ENCODE measurements around the gene PLXDC2. TPM values are rescaled to one million over a fixed set of nuclear protein-coding genes. Genes with fewer than 3 reads are reported as not detected.

PLXDC2 gene
- total RNA-seq, 3 donors from 2014 or later (not counting 1 experiment from before 2014, with no cell fraction given), result 16.9 to 22.9 (median 21.6) TPM

DNA sequence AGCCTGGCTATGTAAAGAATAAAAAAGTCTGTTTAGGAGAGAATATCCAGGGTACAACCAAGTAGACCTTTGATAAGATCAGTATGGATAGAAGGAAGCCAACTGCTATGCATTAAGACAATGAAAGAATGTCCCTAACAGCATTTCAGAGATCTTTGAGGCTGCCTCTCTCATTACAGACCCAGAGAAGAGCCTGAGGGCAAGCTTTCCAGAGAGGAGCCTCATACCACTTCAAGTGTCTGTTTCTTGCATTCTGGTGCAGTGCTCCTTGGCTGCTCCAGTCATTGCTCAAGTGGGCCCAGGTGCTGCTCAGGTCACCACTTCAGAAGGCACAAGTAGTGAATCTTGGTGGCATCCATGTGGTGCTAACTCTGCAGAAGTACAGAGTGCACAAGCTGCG lies 514.0 kb downstream of the PLXDC2 start:
- Mint-ChIP-seq H3K27ac (no peak overlapping the region), H3K4me3 (no peak overlapping the region), H3K36me3 (peaks cover 7% of the 10 kb centered on the region), H3K27me3 (ENCODE audit: low read depth in 2 of 2) (no peaks in the 10 kb centered on the region), H3K9me3 (peaks cover 0 to 3% of the 10 kb centered on the region in 2 donors), H3K4me1 (peaks cover 16 to 19% of the 10 kb centered on the region in 2 donors)
- Histone ChIP-seq H3K27ac (ENCODE audit: low read length) (no peak overlapping the region), H3K9me3 (ENCODE audit: control insufficient read depth, insufficient read depth, low read length) (peaks cover 5% of the 10 kb centered on the region), H3K4me1 (ENCODE audit: control insufficient read depth, insufficient read depth, low read length) (no peaks in the 10 kb centered on the region), H3K4me3 (ENCODE audit: low read length) (no peak overlapping the region), H3K27me3 (ENCODE audit: control insufficient read depth, insufficient read depth, low read length) (no peaks in the 10 kb centered on the region), H3K36me3 (ENCODE audit: control insufficient read depth, insufficient read depth, low read length) (no peaks in the 10 kb centered on the region)
- TF ChIP-seq, protein P1, sequence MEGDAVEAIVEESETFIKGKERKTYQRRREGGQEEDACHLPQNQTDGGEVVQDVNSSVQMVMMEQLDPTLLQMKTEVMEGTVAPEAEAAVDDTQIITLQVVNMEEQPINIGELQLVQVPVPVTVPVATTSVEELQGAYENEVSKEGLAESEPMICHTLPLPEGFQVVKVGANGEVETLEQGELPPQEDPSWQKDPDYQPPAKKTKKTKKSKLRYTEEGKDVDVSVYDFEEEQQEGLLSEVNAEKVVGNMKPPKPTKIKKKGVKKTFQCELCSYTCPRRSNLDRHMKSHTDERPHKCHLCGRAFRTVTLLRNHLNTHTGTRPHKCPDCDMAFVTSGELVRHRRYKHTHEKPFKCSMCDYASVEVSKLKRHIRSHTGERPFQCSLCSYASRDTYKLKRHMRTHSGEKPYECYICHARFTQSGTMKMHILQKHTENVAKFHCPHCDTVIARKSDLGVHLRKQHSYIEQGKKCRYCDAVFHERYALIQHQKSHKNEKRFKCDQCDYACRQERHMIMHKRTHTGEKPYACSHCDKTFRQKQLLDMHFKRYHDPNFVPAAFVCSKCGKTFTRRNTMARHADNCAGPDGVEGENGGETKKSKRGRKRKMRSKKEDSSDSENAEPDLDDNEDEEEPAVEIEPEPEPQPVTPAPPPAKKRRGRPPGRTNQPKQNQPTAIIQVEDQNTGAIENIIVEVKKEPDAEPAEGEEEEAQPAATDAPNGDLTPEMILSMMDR (IDR thresholded peaks at IDR 0.05), result no peak
- no peak for ATAC-seq
- DNase-seq, result no peak
- intact Hi-C loops (cut with micrococcal nuclease), result no loop called here
- 95% methylated on average over 1 of the region's 1 CpG for WGBS (ENCODE audit: insufficient coverage)

DNA sequence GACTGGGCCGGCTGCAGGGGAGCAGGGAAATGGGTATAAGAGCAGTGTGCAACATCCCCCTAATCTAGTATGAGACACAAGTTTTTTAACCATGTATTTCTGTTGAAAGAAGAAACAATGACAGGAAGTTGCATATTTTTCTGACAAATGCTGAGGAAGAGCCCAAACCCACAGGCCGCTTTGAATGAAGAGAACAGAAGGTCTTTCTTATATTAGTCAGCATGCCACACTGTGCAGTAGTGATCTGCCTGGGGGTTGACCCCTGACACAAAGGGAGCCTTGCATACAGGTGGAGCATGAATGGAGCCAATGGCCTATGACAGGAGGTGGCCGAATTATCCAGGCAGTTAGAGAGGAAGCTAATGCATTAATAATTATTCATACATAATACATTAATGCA lies 518.3 kb downstream of the PLXDC2 start:
- H3K36me3 ChIP-seq (ENCODE audit: control insufficient read depth, insufficient read depth, low read length), result no peaks in the 10 kb centered on the region
- H3K27me3 ChIP-seq (ENCODE audit: control insufficient read depth, insufficient read depth, low read length), result no peaks in the 10 kb centered on the region
- TF ChIP-seq, protein P1 (IDR thresholded peaks at IDR 0.05), result no peak
- ATAC-seq (no peak), DNase-seq (no peak)
- intact Hi-C loops (cut with micrococcal nuclease), result no loop called here
- H3K27me3 Mint-ChIP-seq (ENCODE audit: low read depth in 2 of 2), result no peaks in the 10 kb centered on the region
- WGBS (ENCODE audit: insufficient coverage), result 68% methylated on average over 2 of the region's 3 CpGs
- H3K4me3 Mint-ChIP-seq, result no peak overlapping the region
- H3K27ac Mint-ChIP-seq, result no peak overlapping the region
- peaks cover 6% of the 10 kb centered on the region for H3K9me3 ChIP-seq (ENCODE audit: control insufficient read depth, insufficient read depth, low read length)
- peaks cover 2 to 9% of the 10 kb centered on the region in 2 donors for H3K9me3 Mint-ChIP-seq
- H3K4me3 ChIP-seq (ENCODE audit: low read length), result no peak overlapping the region
- no peak overlapping the region for H3K27ac ChIP-seq (ENCODE audit: low read length)
- peaks cover 23% of the 10 kb centered on the region for H3K36me3 Mint-ChIP-seq
- H3K4me1 Mint-ChIP-seq, result peaks cover 14 to 16% of the 10 kb centered on the region in 2 donors
- H3K4me1 ChIP-seq (ENCODE audit: control insufficient read depth, insufficient read depth, low read length), result no peaks in the 10 kb centered on the region

Measured in natural killer cell (primary cell).